Measurements from ENCODE around the gene C19orf12.

Gene C19orf12

GRCh38 chr19:29662278-29662603 is 52.8 kb downstream of the C19orf12 start:
- DNase-seq (ENCODE audit: low spot score) = no peak

GRCh38 chr19:29660835-29661234 is 54.2 kb downstream of the C19orf12 start:
- no peak for DNase-seq (ENCODE audit: low spot score)

GRCh38 chr19:29658221-29658991 is 56.7 kb downstream of the C19orf12 start:
- DNase-seq (ENCODE audit: low spot score) = no peak

GRCh38 chr19:29655648-29656335 is 59.3 kb downstream of the C19orf12 start:
- no peak for DNase-seq (ENCODE audit: low spot score)

- DNase-seq (ENCODE audit: low spot score) = no peak
Observed at GRCh38 chr19:29653398-29653797, 61.7 kb downstream of the C19orf12 start.

GRCh38 chr19:29651622-29652394 is 63.3 kb downstream of the C19orf12 start:
- no peak for DNase-seq (ENCODE audit: low spot score)

GRCh38 chr19:29650772-29651387 is 64.2 kb downstream of the C19orf12 start:
- DNase-seq (ENCODE audit: low spot score) = no peak

Data from RKO (cell line).